CD4-positive, alpha-beta memory T cell (primary cell): Measurements from ENCODE around the gene TIMM17A. TPM values are rescaled to one million over a fixed set of nuclear protein-coding genes. Genes with fewer than 3 reads are reported as not detected.

Source experiments
- CTCF ChIA-PET: fragments of 350-600 bp; sonication (Branson Sonifier 250); formaldehyde crosslinking; loops from one replicate; lab custom pipeline; 2021; ENCODE audit warnings: inconsistent platforms; ENCODE audit not compliant: partially characterized antibody; lab: Charles Lee
- POLR2A ChIA-PET: fragments of 350-600 bp; sonication (Branson Sonifier 250); formaldehyde crosslinking; loops from one replicate; lab custom pipeline; 2021; ENCODE audit not compliant: partially characterized antibody; lab: Charles Lee
- DNase-seq, 5 donors: peaks; one replicate each; pipeline versions ENCODE4 v3.0.0 to v3.0.0-alpha.2; 2020 to 2022; ENCODE audit warnings: mixed read lengths in 1 of 5
- H3K27ac ChIP-seq: one replicate; pipeline ENCODE4 v1.7.0; 2013; ENCODE audit warnings: low read depth, low read length
- H3K27me3 ChIP-seq: 2 replicates; pipeline ENCODE4 v1.7.0; 2013; ENCODE audit warnings: mild to moderate bottlenecking, low read length, moderate library complexity; ENCODE audit not compliant: insufficient read depth
- H3K36me3 ChIP-seq: 2 replicates; pipeline ENCODE4 v1.7.0; 2013; ENCODE audit warnings: mild to moderate bottlenecking, low read length, moderate library complexity; ENCODE audit not compliant: insufficient read depth
- H3K4me1 ChIP-seq: 2 replicates; pipeline ENCODE4 v1.7.0; 2013; ENCODE audit warnings: mild to moderate bottlenecking, low read length, moderate library complexity; ENCODE audit not compliant: insufficient read depth
- H3K4me3 ChIP-seq, 2 donors: one replicate each; pipeline ENCODE4 v1.7.0; 2013; ENCODE audit warnings: low read length in 2 of 2, mild to moderate bottlenecking in 1 of 2
- H3K9me3 ChIP-seq, 2 donors: one replicate each; pipeline ENCODE4 v1.7.0; 2013; ENCODE audit warnings: low read length in 2 of 2, control low read depth in 1 of 2; ENCODE audit not compliant: control insufficient read depth in 1 of 2
- H3K27ac Mint-ChIP-seq, 7 donors: one replicate each; pipeline ENCODE4 v1.8.0; 2020 to 2021; ENCODE audit warnings: mixed read lengths in 7 of 7, mild to moderate bottlenecking in 6 of 7, inconsistent platforms in 3 of 7, moderate library complexity in 3 of 7
- H3K27me3 Mint-ChIP-seq, 2 donors: one replicate each; pipeline ENCODE4 v1.8.0; 2020 to 2021; ENCODE audit warnings: mixed read lengths in 2 of 2
- H3K36me3 Mint-ChIP-seq, 2 donors: one replicate each; pipeline ENCODE4 v1.8.0; 2020 to 2021; ENCODE audit warnings: mixed read lengths in 2 of 2, inconsistent platforms in 1 of 2, mild to moderate bottlenecking in 1 of 2
- H3K4me1 Mint-ChIP-seq, 4 donors: one replicate each; pipeline ENCODE4 v1.8.0; 2020 to 2021; ENCODE audit warnings: mixed read lengths in 4 of 4, mild to moderate bottlenecking in 1 of 4
- H3K4me3 Mint-ChIP-seq, 8 donors: one replicate each; pipeline ENCODE4 v1.8.0; 2020 to 2021; ENCODE audit warnings: mixed read lengths in 8 of 8, mild to moderate bottlenecking in 7 of 8, moderate library complexity in 6 of 8, inconsistent platforms in 3 of 8
- H3K9me3 Mint-ChIP-seq, 8 donors: one replicate each; pipeline ENCODE4 v1.8.0; 2020 to 2021; ENCODE audit warnings: mixed read lengths in 8 of 8, mild to moderate bottlenecking in 5 of 8, inconsistent platforms in 3 of 8, moderate library complexity in 1 of 8
- intact Hi-C: fragments of 100-400 bp; cut with micrococcal nuclease; formaldehyde crosslinking; loops from one replicate; pipeline ENCODE4 v1.15.1; 2023
- polyA plus RNA-seq, 2 donors: library from polyadenylated mRNA; unstranded; fragments of 300-500 nt; fragmentation: Illumina TruSeq; gene quantifications; one replicate each; pipeline ENCODE4 v1.2.3, GENCODE V29; 2021
- total RNA-seq, 2 experiments: library from RNA; stranded (reverse); gene quantifications; one replicate each; pipeline ENCODE4 v1.2.3, GENCODE V29; 2021

TIMM17A gene
- total and polyA plus RNA-seq, 4 experiments from 2014 or later, result 26.0 to 29.2 (median 27.8) TPM

GRCh38 chr1:202009326-202010179, 54.2 kb downstream of the TIMM17A start:
- Histone ChIP-seq H3K27ac (no peak overlapping the region), H3K4me3 (no peak overlapping the region), H3K9me3 (no peaks in the 10 kb centered on the region), H3K4me1 (no peaks in the 10 kb centered on the region), H3K36me3 (peaks cover 11% of the 10 kb centered on the region), H3K27me3 (no peaks in the 10 kb centered on the region)
- H3K27ac Mint-ChIP-seq, result peak overlapping the region in 1 of 7 donors; percentile 7
- intact Hi-C loops, result loop anchor here (1.0 kb wide), 1 partner anchor 126 kb away; no protein-coding TSS in a partner anchor
- H3K4me3 Mint-ChIP-seq, result no peak overlapping the region
- H3K4me1 Mint-ChIP-seq, result no peaks in the 10 kb centered on the region
- H3K27me3 Mint-ChIP-seq, result no peaks in the 10 kb centered on the region
- no peaks in the 10 kb centered on the region for H3K9me3 Mint-ChIP-seq
- peak; percentile 42 to 57 (median 43) for DNase-seq
- ChIA-PET POLR2A (no interaction called here), CTCF (interaction anchor here (0.9 to 4.1 kb wide), 6 partner anchors 10 to 125 kb away, joined by 3 to 24 read pairs (median 3); partner anchors contain the start of gene RNPEP)
- H3K36me3 Mint-ChIP-seq, result peaks cover 14 to 24% of the 10 kb centered on the region in 2 donors

DNA sequence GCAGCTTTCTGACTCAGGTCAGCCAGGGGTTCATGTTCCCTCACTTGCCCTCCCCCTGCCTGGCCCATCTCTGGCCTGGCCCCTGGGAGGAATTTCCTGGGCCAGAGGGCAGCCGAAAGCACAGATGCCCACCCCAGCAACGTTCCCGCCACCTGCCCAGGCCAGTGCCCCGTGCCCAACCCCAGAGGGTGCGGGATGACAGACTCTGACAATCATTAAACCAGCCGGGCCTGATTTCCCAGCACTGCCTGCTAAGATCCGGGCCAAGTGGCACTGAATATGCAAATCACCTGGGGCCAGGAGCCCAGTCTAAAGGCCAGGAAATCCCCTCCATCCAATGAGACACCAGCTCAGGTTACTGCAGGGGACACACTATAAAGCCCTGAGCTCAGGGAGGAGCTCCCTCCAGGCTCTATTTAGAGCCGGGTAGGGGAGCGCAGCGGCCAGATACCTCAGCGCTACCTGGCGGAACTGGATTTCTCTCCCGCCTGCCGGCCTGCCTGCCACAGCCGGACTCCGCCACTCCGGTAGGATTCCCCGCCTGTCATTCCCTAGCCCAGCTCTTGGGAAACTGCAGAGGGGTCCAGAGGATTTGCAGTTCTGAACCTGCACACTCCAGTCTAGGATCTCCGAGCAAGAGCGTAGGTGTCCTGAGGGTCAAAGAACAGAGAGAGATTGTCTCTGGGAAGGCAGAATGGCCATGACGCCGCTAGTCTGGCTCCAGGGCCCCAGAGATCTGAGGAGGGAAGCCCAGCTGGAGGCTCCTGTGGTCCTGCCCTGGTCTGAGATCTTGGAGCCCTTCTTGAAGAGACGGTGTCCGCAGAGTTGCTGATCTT, 55.1 kb downstream of the TIMM17A start, which contains the start of gene ELF3:
ELF3 (plus strand) TSS at position 408 of the 836 bp plus-strand sequence. CDS start 550 bp downstream, outside the sequence.
- H3K9me3 ChIP-seq, result no peaks in the 10 kb centered on the region
- Mint-ChIP-seq H3K27me3 (peaks cover 0 to 2% of the 10 kb centered on the region in 2 donors), H3K36me3 (peaks cover 7 to 17% of the 10 kb centered on the region in 2 donors), H3K4me3 (no peak within 1 kb of the TSS), H3K4me1 (no peaks in the 10 kb centered on the region), H3K27ac (peak within 1 kb of the TSS in 1 of 7 donors; percentile 43), H3K9me3 (no peaks in the 10 kb centered on the region)
- intact Hi-C loops, result no loop called here
- DNase-seq, result no peak
- no peaks in the 10 kb centered on the region for H3K27me3 ChIP-seq
- ChIA-PET POLR2A (no interaction called here), CTCF (interaction anchor here (0.9 to 4.1 kb wide), 4 partner anchors 11 to 124 kb away, joined by 3 to 24 read pairs (median 3); no protein-coding TSS in a partner anchor)
- no peak within 1 kb of the TSS for H3K27ac ChIP-seq
- H3K4me3 ChIP-seq, result no peak within 1 kb of the TSS
- peaks cover 3% of the 10 kb centered on the region for H3K36me3 ChIP-seq
- H3K4me1 ChIP-seq, result no peaks in the 10 kb centered on the region

GRCh38 chr1:202011994-202012393, 56.7 kb downstream of the TIMM17A start:
- Histone ChIP-seq H3K4me1 (no peaks in the 10 kb centered on the region), H3K9me3 (no peaks in the 10 kb centered on the region), H3K4me3 (no peak overlapping the region), H3K27ac (no peak overlapping the region), H3K36me3 (no peaks in the 10 kb centered on the region), H3K27me3 (no peaks in the 10 kb centered on the region)
- no peak overlapping the region for H3K27ac Mint-ChIP-seq
- no peak for DNase-seq
- ChIA-PET CTCF (interaction anchor here (0.7 to 2.0 kb wide), 6 partner anchors 10 to 124 kb away, joined by 3 to 6 read pairs (median 4); no protein-coding TSS in a partner anchor), POLR2A (no interaction called here)
- no peaks in the 10 kb centered on the region for H3K4me1 Mint-ChIP-seq
- peaks cover 0 to 7% of the 10 kb centered on the region in 2 donors for H3K36me3 Mint-ChIP-seq
- peaks cover 2 to 9% of the 10 kb centered on the region in 2 donors for H3K27me3 Mint-ChIP-seq
- no peak overlapping the region for H3K4me3 Mint-ChIP-seq
- intact Hi-C loops, result no loop called here
- H3K9me3 Mint-ChIP-seq, result no peaks in the 10 kb centered on the region

GRCh38 chr1:202012544-202013478, 57.5 kb downstream of the TIMM17A start:
- POLR2A ChIA-PET, result no interaction called here

DNA sequence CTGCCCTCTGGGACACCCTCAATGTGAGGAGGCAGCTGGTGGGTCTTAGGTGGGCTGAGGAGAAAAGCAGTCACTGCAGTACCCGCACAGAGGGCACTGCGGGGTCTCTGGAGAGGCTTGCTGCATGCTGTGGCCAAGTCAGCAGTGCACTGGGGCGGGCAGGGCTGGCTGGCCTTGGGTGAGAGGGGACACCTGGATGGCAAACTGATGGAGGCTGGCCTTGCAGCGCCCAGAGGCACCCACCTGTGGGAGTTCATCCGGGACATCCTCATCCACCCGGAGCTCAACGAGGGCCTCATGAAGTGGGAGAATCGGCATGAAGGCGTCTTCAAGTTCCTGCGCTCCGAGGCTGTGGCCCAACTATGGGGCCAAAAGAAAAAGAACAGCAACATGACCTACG, 58.3 kb downstream of the TIMM17A start:
- no peak overlapping the region for H3K27ac ChIP-seq
- ChIA-PET POLR2A (no interaction called here), CTCF (interaction anchor here (2.0 kb wide), 1 partner anchor 14 kb away, joined by 5 read pairs; no protein-coding TSS in a partner anchor)
- H3K4me1 ChIP-seq, result no peaks in the 10 kb centered on the region
- Mint-ChIP-seq H3K9me3 (no peaks in the 10 kb centered on the region), H3K4me3 (no peak overlapping the region), H3K4me1 (no peaks in the 10 kb centered on the region), H3K36me3 (no peaks in the 10 kb centered on the region), H3K27ac (no peak overlapping the region), H3K27me3 (peaks cover 3 to 10% of the 10 kb centered on the region in 2 donors)
- H3K36me3 ChIP-seq, result no peaks in the 10 kb centered on the region
- H3K4me3 ChIP-seq, result no peak overlapping the region
- H3K27me3 ChIP-seq, result no peaks in the 10 kb centered on the region
- no peak for DNase-seq
- intact Hi-C loops, result no loop called here
- H3K9me3 ChIP-seq, result no peaks in the 10 kb centered on the region

More at GRCh38 chr1:202012544-202013478, 57.5 kb downstream of the TIMM17A start:
- Histone ChIP-seq H3K4me3 (no peak overlapping the region), H3K27me3 (no peaks in the 10 kb centered on the region), H3K27ac (no peak overlapping the region), H3K4me1 (no peaks in the 10 kb centered on the region), H3K9me3 (no peaks in the 10 kb centered on the region), H3K36me3 (no peaks in the 10 kb centered on the region)
- Mint-ChIP-seq H3K4me1 (no peaks in the 10 kb centered on the region), H3K27me3 (peaks cover 3 to 10% of the 10 kb centered on the region in 2 donors), H3K27ac (no peak overlapping the region), H3K4me3 (no peak overlapping the region), H3K9me3 (no peaks in the 10 kb centered on the region), H3K36me3 (no peaks in the 10 kb centered on the region)
- intact Hi-C loops, result no loop called here
- DNase-seq, result no peak
- CTCF ChIA-PET, result interaction anchor here (0.9 to 2.0 kb wide), 5 partner anchors 11 to 123 kb away, joined by 3 to 6 read pairs (median 4); no protein-coding TSS in a partner anchor

GRCh38 chr1:202014060-202014459, 58.8 kb downstream of the TIMM17A start:
- no peak overlapping the region for H3K4me3 ChIP-seq
- H3K4me1 ChIP-seq, result no peaks in the 10 kb centered on the region
- H3K4me3 Mint-ChIP-seq, result no peak overlapping the region
- no peaks in the 10 kb centered on the region for H3K27me3 ChIP-seq
- H3K27ac ChIP-seq, result no peak overlapping the region
- no peaks in the 10 kb centered on the region for H3K36me3 Mint-ChIP-seq
- no peak for DNase-seq
- no peaks in the 10 kb centered on the region for H3K9me3 Mint-ChIP-seq
- intact Hi-C loops, result no loop called here
- H3K4me1 Mint-ChIP-seq, result no peaks in the 10 kb centered on the region
- H3K9me3 ChIP-seq, result no peaks in the 10 kb centered on the region
- ChIA-PET CTCF (no interaction called here), POLR2A (no interaction called here)
- no peaks in the 10 kb centered on the region for H3K36me3 ChIP-seq
- peaks cover 7 to 14% of the 10 kb centered on the region in 2 donors for H3K27me3 Mint-ChIP-seq
- no peak overlapping the region for H3K27ac Mint-ChIP-seq
